ENCODE results near the gene COG5.

- TF ChIP-seq CTCF (IDR thresholded peaks at IDR 0.05) (no peak), POLR2A (IDR thresholded peaks at IDR 0.05) (no peak)
Observed at GRCh38 chr7:107244613-107245012, 319.1 kb downstream of the COG5 start.

Data from adrenal gland (tissue), 5 donors.